GM23338 (cell line): ENCODE measurements around the gene CYP46A1. TPM values are rescaled to one million over a fixed set of nuclear protein-coding genes. Genes with fewer than 3 reads are reported as not detected.

Experiments
- ATAC-seq: fragments of 200-7000 bp; cut with Tn5 transposase; 3 replicates; pipeline ENCODE4 v1.9.1; 2020
- DNase-seq: peaks from one replicate; pipeline ENCODE4 v3.0.0-alpha.2; 2015; ENCODE audit warnings: low spot score
- H2AFZ ChIP-seq: fragments of 200-600 bp; sonication (generic); 2 replicates; pipeline ENCODE4 v1.8.0; 2016; ENCODE audit warnings: antibody characterized with exemption, mild to moderate bottlenecking, moderate library complexity
- H3F3A ChIP-seq: fragments of 200-600 bp; sonication (generic); replicated peaks from 2 replicates; pipeline ENCODE4 v1.8.0; 2017; ENCODE audit warnings: antibody characterized with exemption, mixed run types, low read depth
- H3K27ac ChIP-seq: fragments of 200-600 bp; sonication (generic); 2 replicates; pipeline ENCODE4 v1.6.1; 2016; ENCODE audit warnings: low read depth
- H3K27me3 ChIP-seq: fragments of 200-600 bp; sonication (generic); 2 replicates; pipeline ENCODE4 v1.8.0; 2016; ENCODE audit warnings: mild to moderate bottlenecking, mixed run types, moderate library complexity; ENCODE audit not compliant: insufficient read depth
- H3K36me3 ChIP-seq: fragments of 200-600 bp; sonication (generic); 2 replicates; pipeline ENCODE4 v1.8.0; 2016; ENCODE audit warnings: mild to moderate bottlenecking; ENCODE audit not compliant: insufficient read depth
- H3K4me1 ChIP-seq: fragments of 200-600 bp; sonication (generic); 2 replicates; pipeline ENCODE4 v1.8.0; 2016; ENCODE audit warnings: mild to moderate bottlenecking, moderate library complexity; ENCODE audit not compliant: insufficient read depth
- H3K4me2 ChIP-seq: fragments of 200-600 bp; sonication (generic); 2 replicates; pipeline ENCODE4 v1.7.1; 2017; ENCODE audit warnings: mixed run types
- H3K4me3 ChIP-seq: fragments of 200-600 bp; sonication (generic); 2 replicates; pipeline ENCODE4 v1.6.1; 2016; ENCODE audit warnings: mixed run types
- H3K79me2 ChIP-seq: fragments of 200-600 bp; sonication (generic); replicated peaks from 2 replicates; pipeline ENCODE4 v1.8.0; 2017; ENCODE audit warnings: mild to moderate bottlenecking; ENCODE audit not compliant: insufficient read depth
- H3K9me2 ChIP-seq: fragments of 200-600 bp; sonication (generic); 2 replicates; pipeline ENCODE4 v1.8.0; 2017; ENCODE audit not compliant: insufficient read depth
- H4K20me1 ChIP-seq: fragments of 200-600 bp; sonication (generic); replicated peaks from 2 replicates; pipeline ENCODE4 v1.8.0; 2017; ENCODE audit warnings: mild to moderate bottlenecking; ENCODE audit not compliant: insufficient read depth
- H3K27ac Mint-ChIP-seq: 2 replicates; pipeline ENCODE4 v1.8.0; 2020; ENCODE audit warnings: inconsistent platforms, mild to moderate bottlenecking, moderate library complexity, mixed read lengths
- H3K27me3 Mint-ChIP-seq: 3 replicates; pipeline ENCODE4 v1.8.0; 2022; ENCODE audit warnings: low read depth, mild to moderate bottlenecking, moderate library complexity, mixed read lengths, inconsistent platforms; ENCODE audit not compliant: insufficient read depth, poor library complexity
- H3K36me3 Mint-ChIP-seq: 3 replicates; pipeline ENCODE4 v1.8.0; 2021; ENCODE audit warnings: low read depth, mild to moderate bottlenecking, inconsistent platforms, moderate library complexity, mixed read lengths
- H3K4me1 Mint-ChIP-seq: 3 replicates; pipeline ENCODE4 v1.8.0; 2020; ENCODE audit warnings: mild to moderate bottlenecking, inconsistent platforms, mixed read lengths
- H3K4me3 Mint-ChIP-seq: 3 replicates; pipeline ENCODE4 v1.8.0; 2021; ENCODE audit warnings: moderate library complexity, mild to moderate bottlenecking, inconsistent platforms, mixed read lengths
- H3K9me3 Mint-ChIP-seq: 3 replicates; pipeline ENCODE4 v1.8.0; 2020; ENCODE audit warnings: moderate library complexity, mild to moderate bottlenecking, inconsistent platforms, mixed read lengths
- CREB1 ChIP-seq: fragments of 250-450 bp; sonication (Bioruptor Pico); IDR thresholded peaks from 2 replicates; pipeline ENCODE4 v1.5.0; 2020; ENCODE audit warnings: low read depth, mild to moderate bottlenecking, moderate library complexity
- CTCF ChIP-seq, 2 experiments: fragments of 200-600 bp in 1 of 2; sonication (generic) in 1 of 2; conservative IDR thresholded peaks; 2 replicates each; pipeline versions ENCODE4 v1.5.1 to v1.6.1; 2016 to 2017; ENCODE audit warnings: antibody characterized with exemption in 2 of 2, low read depth in 2 of 2, mild to moderate bottlenecking in 2 of 2, moderate library complexity in 1 of 2
- ETS1 ChIP-seq: IDR thresholded peaks from 2 replicates; pipeline ENCODE4 v1.6.1; 2016; ENCODE audit warnings: antibody characterized with exemption
- EZH2phosphoT487 ChIP-seq: fragments of 200-600 bp; sonication (generic); IDR thresholded peaks from one replicate; pipeline ENCODE4 v1.8.1; 2018; ENCODE audit warnings: antibody characterized with exemption; ENCODE audit not compliant: unreplicated experiment
- NANOG ChIP-seq: IDR thresholded peaks from 2 replicates; pipeline ENCODE4 v1.6.1; 2016; ENCODE audit warnings: antibody characterized with exemption, borderline replicate concordance
- REST ChIP-seq: IDR thresholded peaks from one replicate; pipeline ENCODE4 v1.6.1; 2018; ENCODE audit warnings: antibody characterized with exemption; ENCODE audit not compliant: unreplicated experiment
- ZNF114 ChIP-seq: fragments of 250-450 bp; sonication (Bioruptor Pico); IDR thresholded peaks from 2 replicates; pipeline ENCODE4 v1.5.0; 2020; ENCODE audit warnings: mild to moderate bottlenecking, moderate library complexity
- ZNF331 ChIP-seq: fragments of 250-450 bp; sonication (Bioruptor Pico); IDR thresholded peaks from 2 replicates; pipeline ENCODE4 v1.5.0; 2020; ENCODE audit warnings: low read depth, mild to moderate bottlenecking, moderate library complexity
- polyA plus RNA-seq: library from polyadenylated mRNA; unstranded; fragments of >200 nt; fragmentation: Nextera tagmentation; extraction: Ambion mirVana; gene quantifications from 2 replicates; pipeline ENCODE4 v1.2.1, GENCODE V29; 2016
- total RNA-seq: library from RNA; depleted of rRNA; stranded (reverse); fragments of >200 nt; shearing (Covaris generic); gene quantifications from 2 replicates; pipeline ENCODE4 v1.2.3, GENCODE V29; 2014

Gene CYP46A1
- total and polyA plus RNA-seq, 2 experiments from 2014 or later, result 0.59 to 0.66 TPM

GRCh38 chr14:99726538-99727095, 42.5 kb downstream of the CYP46A1 start (continued):
- TF ChIP-seq EZH2phosphoT487 (no peak), REST (no peak), ZNF114 (CRISPR knock-in tag) (no peak), NANOG (no peak)

- no peak overlapping the region for H2AFZ ChIP-seq
- Mint-ChIP-seq H3K27ac (no peak overlapping the region), H3K4me3 (no peak overlapping the region), H3K4me1 (peaks cover 2% of the 10 kb centered on the region; the same call in 2 of the 3 replicates), H3K9me3 (no peaks in the 10 kb centered on the region), H3K36me3 (no peaks in the 10 kb centered on the region), H3K27me3 (peaks cover 14% of the 10 kb centered on the region)
- H4K20me1 ChIP-seq, result no peaks in the 10 kb centered on the region
- H3K9me2 ChIP-seq, result no peaks in the 10 kb centered on the region
- no peaks in the 10 kb centered on the region for H3K27me3 ChIP-seq
- H3K4me1 ChIP-seq, result peaks cover 5% of the 10 kb centered on the region
- TF ChIP-seq EZH2phosphoT487 (no peak), ZNF331 (no peak), CREB1 (CRISPR knock-in tag) (no peak), ETS1 (no peak), NANOG (no peak), ZNF114 (CRISPR knock-in tag) (no peak), CTCF (conservative IDR thresholded peaks at IDR 0.05; ENCODE audit: low read depth in 2 of 2) (no peak)
- no peaks in the 10 kb centered on the region for H3K36me3 ChIP-seq
- no peak overlapping the region for H3K4me2 ChIP-seq
- ATAC-seq (no peak), DNase-seq (no peak)
- 0 out of 2 replicates have a peak, but pooled peaks cover 4% of the 10 kb centered on the region for H3F3A ChIP-seq
- no peak overlapping the region for H3K4me3 ChIP-seq
- H3K79me2 ChIP-seq, result no peaks in the 10 kb centered on the region
- H3K27ac ChIP-seq, result no peak overlapping the region
Observed at GRCh38 chr14:99727096-99727870, 43.2 kb downstream of the CYP46A1 start.
